ENCODE measurements around the gene CCL1.

DNA sequence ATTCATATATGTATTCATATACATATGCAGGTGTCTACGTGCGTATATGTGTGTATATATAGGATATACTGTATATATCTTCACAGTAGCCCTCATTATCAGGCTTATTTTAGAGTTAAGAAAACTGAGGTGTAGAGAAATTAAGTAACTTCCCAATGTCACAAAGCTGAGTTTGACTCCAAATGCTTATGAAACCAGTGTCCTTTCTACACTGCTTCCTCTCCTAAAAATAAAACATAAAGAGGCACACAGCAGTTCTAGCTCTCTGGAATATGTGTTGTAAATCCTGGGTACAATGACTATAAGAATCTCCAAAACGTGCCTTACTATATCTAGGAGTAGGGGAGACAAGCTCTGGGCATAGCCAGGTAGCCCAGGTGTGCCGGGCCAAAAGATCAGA is 40.0 kb upstream of the CCL1 start:
- TF ChIP-seq HOXA7 (CRISPR knock-in tag; IDR thresholded peaks at IDR 0.05; ENCODE audit: borderline replicate concordance) (no peak), ZIC2 (tag by site-specific recombination; IDR thresholded peaks at IDR 0.05) (no peak), SP2 (tag by site-specific recombination; IDR thresholded peaks at IDR 0.05) (no peak), ZNF48 (tag by site-specific recombination; IDR thresholded peaks at IDR 0.05) (no peak), ZNF37A (tag by site-specific recombination; IDR thresholded peaks at IDR 0.05) (no peak), SALL2 (tag by site-specific recombination; IDR thresholded peaks at IDR 0.05; ENCODE audit: borderline replicate concordance) (no peak), ZNF843 (tag by site-specific recombination; IDR thresholded peaks at IDR 0.05) (no peak)
- TF ChIP-seq, protein P1, sequence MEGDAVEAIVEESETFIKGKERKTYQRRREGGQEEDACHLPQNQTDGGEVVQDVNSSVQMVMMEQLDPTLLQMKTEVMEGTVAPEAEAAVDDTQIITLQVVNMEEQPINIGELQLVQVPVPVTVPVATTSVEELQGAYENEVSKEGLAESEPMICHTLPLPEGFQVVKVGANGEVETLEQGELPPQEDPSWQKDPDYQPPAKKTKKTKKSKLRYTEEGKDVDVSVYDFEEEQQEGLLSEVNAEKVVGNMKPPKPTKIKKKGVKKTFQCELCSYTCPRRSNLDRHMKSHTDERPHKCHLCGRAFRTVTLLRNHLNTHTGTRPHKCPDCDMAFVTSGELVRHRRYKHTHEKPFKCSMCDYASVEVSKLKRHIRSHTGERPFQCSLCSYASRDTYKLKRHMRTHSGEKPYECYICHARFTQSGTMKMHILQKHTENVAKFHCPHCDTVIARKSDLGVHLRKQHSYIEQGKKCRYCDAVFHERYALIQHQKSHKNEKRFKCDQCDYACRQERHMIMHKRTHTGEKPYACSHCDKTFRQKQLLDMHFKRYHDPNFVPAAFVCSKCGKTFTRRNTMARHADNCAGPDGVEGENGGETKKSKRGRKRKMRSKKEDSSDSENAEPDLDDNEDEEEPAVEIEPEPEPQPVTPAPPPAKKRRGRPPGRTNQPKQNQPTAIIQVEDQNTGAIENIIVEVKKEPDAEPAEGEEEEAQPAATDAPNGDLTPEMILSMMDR (tag by site-specific recombination; IDR thresholded peaks at IDR 0.05) = no peak
- TF ChIP-seq, protein P2, sequence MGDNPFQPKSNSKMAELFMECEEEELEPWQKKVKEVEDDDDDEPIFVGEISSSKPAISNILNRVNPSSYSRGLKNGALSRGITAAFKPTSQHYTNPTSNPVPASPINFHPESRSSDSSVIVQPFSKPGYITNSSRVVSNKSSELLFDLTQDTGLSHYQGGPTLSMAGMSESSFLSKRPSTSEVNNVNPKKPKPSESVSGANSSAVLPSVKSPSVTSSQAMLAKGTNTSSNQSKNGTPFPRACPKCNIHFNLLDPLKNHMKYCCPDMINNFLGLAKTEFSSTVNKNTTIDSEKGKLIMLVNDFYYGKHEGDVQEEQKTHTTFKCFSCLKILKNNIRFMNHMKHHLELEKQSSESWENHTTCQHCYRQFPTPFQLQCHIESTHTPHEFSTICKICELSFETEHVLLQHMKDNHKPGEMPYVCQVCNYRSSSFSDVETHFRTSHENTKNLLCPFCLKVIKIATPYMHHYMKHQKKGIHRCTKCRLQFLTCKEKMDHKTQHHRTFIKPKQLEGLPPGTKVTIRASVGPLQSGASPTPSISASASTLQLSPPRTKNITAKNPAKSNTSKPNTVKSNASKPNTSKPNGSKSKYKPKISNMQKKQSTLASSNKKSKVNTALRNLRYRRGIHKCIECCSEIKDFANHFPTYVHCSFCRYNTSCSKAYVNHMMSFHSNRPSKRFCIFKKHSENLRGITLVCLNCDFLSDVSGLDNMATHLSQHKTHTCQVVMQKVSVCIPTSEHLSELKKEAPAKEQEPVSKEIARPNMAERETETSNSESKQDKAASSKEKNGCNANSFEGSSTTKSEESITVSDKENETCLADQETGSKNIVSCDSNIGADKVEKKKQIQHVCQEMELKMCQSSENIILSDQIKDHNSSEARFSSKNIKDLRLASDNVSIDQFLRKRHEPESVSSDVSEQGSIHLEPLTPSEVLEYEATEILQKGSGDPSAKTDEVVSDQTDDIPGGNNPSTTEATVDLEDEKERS (tag by site-specific recombination; IDR thresholded peaks at IDR 0.05) = no peak

All from HEK293 (cell line).